Astrocyte (in vitro differentiated cells and primary cell): ENCODE measurements around the gene TAB3. TPM values are rescaled to one million over a fixed set of nuclear protein-coding genes. Genes with fewer than 3 reads are reported as not detected.

Experiments
- total RNA-seq: library from RNA; stranded (reverse); gene quantifications from 2 replicates; pipeline ENCODE4 v1.2.1, GENCODE V29; 2021

Gene TAB3
- total RNA-seq, 1 donor from 2014 or later = 19.3 TPM

Other genes with a start within 250 kb of the TAB3 start
- gene GK, start 235.8 kb downstream of the TAB3 start, total RNA-seq = 2.8 and 2.9 TPM in 2 replicates
- gene FTHL17, start 182.8 kb upstream of the TAB3 start, total RNA-seq = not detected in 2 replicates